ENCODE results near the gene ZNF648.
"Not testable (repeated sequence)": the region's sequence is repeated elsewhere in the genome, so short reads cannot be mapped to it uniquely, and the experiment has no call there.

ZNF648 gene

GRCh38 chr1:182059936-182060335 is 1.6 kb downstream of the ZNF648 start:
- Mint-ChIP-seq H3K9me3 (peaks cover 1% of the 10 kb centered on the region), H3K36me3 (no peaks in the 10 kb centered on the region), H3K4me3 (no peak overlapping the region), H3K4me1 (peaks cover 3% of the 10 kb centered on the region), H3K27me3 (peaks cover 24% of the 10 kb centered on the region), H3K27ac (no peak overlapping the region)
- DNase-seq (ENCODE audit: low spot score in 2 of 2), result no peak
- ATAC-seq (ENCODE audit: low read depth), result no peak

GRCh38 chr1:182056601-182057366 is 4.7 kb downstream of the ZNF648 start:
- peaks cover 3% of the 10 kb centered on the region for H3K4me1 Mint-ChIP-seq
- H3K27me3 Mint-ChIP-seq, result peaks cover 20% of the 10 kb centered on the region
- no peak for DNase-seq (ENCODE audit: low spot score in 2 of 2)
- H3K4me3 Mint-ChIP-seq, result no peak overlapping the region
- no peaks in the 10 kb centered on the region for H3K36me3 Mint-ChIP-seq
- H3K27ac Mint-ChIP-seq, result no peak overlapping the region
- H3K9me3 Mint-ChIP-seq, result no peaks in the 10 kb centered on the region
- no peak for ATAC-seq (ENCODE audit: low read depth)

- H3K9me3 Mint-ChIP-seq, result no peaks in the 10 kb centered on the region
- H3K4me1 Mint-ChIP-seq, result peaks cover 3% of the 10 kb centered on the region
- no peak overlapping the region for H3K4me3 Mint-ChIP-seq
- DNase-seq (ENCODE audit: low spot score in 2 of 2), result peak; percentile 33 to 49
- H3K36me3 Mint-ChIP-seq, result no peaks in the 10 kb centered on the region
- no peak overlapping the region for H3K27ac Mint-ChIP-seq
- H3K27me3 Mint-ChIP-seq, result peaks cover 9% of the 10 kb centered on the region
- peak; percentile 54 for ATAC-seq (ENCODE audit: low read depth)
Observed at GRCh38 chr1:182054698-182055326, 6.7 kb downstream of the ZNF648 start.

- H3K27ac Mint-ChIP-seq, result no peak overlapping the region
- H3K27me3 Mint-ChIP-seq, result peaks cover 9% of the 10 kb centered on the region
- H3K9me3 Mint-ChIP-seq, result no peaks in the 10 kb centered on the region
- H3K36me3 Mint-ChIP-seq, result no peaks in the 10 kb centered on the region
- no peak overlapping the region for H3K4me3 Mint-ChIP-seq
- no peak for DNase-seq (ENCODE audit: low spot score in 2 of 2)
- H3K4me1 Mint-ChIP-seq, result peaks cover 3% of the 10 kb centered on the region
- no peak for ATAC-seq (ENCODE audit: low read depth)
Observed at GRCh38 chr1:182052355-182052754, 9.2 kb downstream of the ZNF648 start.

GRCh38 chr1:182051938-182052337 is 9.6 kb downstream of the ZNF648 start:
- Mint-ChIP-seq H3K27me3 (peaks cover 9% of the 10 kb centered on the region), H3K4me1 (peaks cover 3% of the 10 kb centered on the region), H3K27ac (no peak overlapping the region), H3K36me3 (no peaks in the 10 kb centered on the region), H3K4me3 (no peak overlapping the region), H3K9me3 (no peaks in the 10 kb centered on the region)
- DNase-seq (ENCODE audit: low spot score in 2 of 2) (no peak), ATAC-seq (ENCODE audit: low read depth) (no peak)

- Mint-ChIP-seq H3K4me3 (no peak overlapping the region), H3K36me3 (no peaks in the 10 kb centered on the region), H3K27ac (no peak overlapping the region), H3K9me3 (peaks cover 2% of the 10 kb centered on the region), H3K4me1 (no peaks in the 10 kb centered on the region), H3K27me3 (peaks cover 1% of the 10 kb centered on the region)
- ATAC-seq (ENCODE audit: low read depth) (no peak), DNase-seq (ENCODE audit: low spot score in 2 of 2) (no peak)
Observed at GRCh38 chr1:182050481-182051448, 10.7 kb downstream of the ZNF648 start.

- DNase-seq (ENCODE audit: low spot score in 2 of 2) (no peak), ATAC-seq (ENCODE audit: low read depth) (no peak)
- Mint-ChIP-seq H3K27ac (no peak overlapping the region), H3K36me3 (no peaks in the 10 kb centered on the region), H3K27me3 (peaks cover 1% of the 10 kb centered on the region), H3K4me3 (no peak overlapping the region), H3K9me3 (peaks cover 5% of the 10 kb centered on the region), H3K4me1 (no peaks in the 10 kb centered on the region)
Observed at GRCh38 chr1:182048562-182048961, 12.9 kb downstream of the ZNF648 start.

- Mint-ChIP-seq H3K4me1 (no peaks in the 10 kb centered on the region), H3K9me3 (peaks cover 5% of the 10 kb centered on the region), H3K36me3 (no peaks in the 10 kb centered on the region), H3K27ac (no peak overlapping the region), H3K27me3 (peaks cover 1% of the 10 kb centered on the region), H3K4me3 (no peak overlapping the region)
- no peak for ATAC-seq (ENCODE audit: low read depth)
- no peak for DNase-seq (ENCODE audit: low spot score in 2 of 2)
Observed at GRCh38 chr1:182046763-182047162, 14.7 kb downstream of the ZNF648 start.

GRCh38 chr1:182045481-182045880 is 16.0 kb downstream of the ZNF648 start:
- H3K4me1 Mint-ChIP-seq; H3K4me3 Mint-ChIP-seq; H3K27me3 Mint-ChIP-seq; ATAC-seq (ENCODE audit: low read depth); H3K9me3 Mint-ChIP-seq; DNase-seq (ENCODE audit: low spot score in 2 of 2); H3K27ac Mint-ChIP-seq; H3K36me3 Mint-ChIP-seq: not testable (repeated sequence)

- Mint-ChIP-seq H3K4me3 (no peak overlapping the region), H3K9me3 (peaks cover 5% of the 10 kb centered on the region), H3K4me1 (no peaks in the 10 kb centered on the region), H3K27ac (no peak overlapping the region), H3K27me3 (no peaks in the 10 kb centered on the region), H3K36me3 (no peaks in the 10 kb centered on the region)
- ATAC-seq (ENCODE audit: low read depth), result no peak
- DNase-seq (ENCODE audit: low spot score in 2 of 2), result no peak
Observed at GRCh38 chr1:182041615-182042014, 19.9 kb downstream of the ZNF648 start.

- Mint-ChIP-seq H3K27ac (no peak overlapping the region), H3K4me1 (no peaks in the 10 kb centered on the region), H3K36me3 (no peaks in the 10 kb centered on the region), H3K27me3 (peaks cover 5% of the 10 kb centered on the region), H3K9me3 (peaks cover 2% of the 10 kb centered on the region), H3K4me3 (no peak overlapping the region)
- ATAC-seq (ENCODE audit: low read depth) (no peak), DNase-seq (ENCODE audit: low spot score in 2 of 2) (no peak)
Observed at GRCh38 chr1:182038220-182038619, 23.3 kb downstream of the ZNF648 start.

GRCh38 chr1:182035097-182035770 is 26.3 kb downstream of the ZNF648 start:
- ATAC-seq (ENCODE audit: low read depth) (no peak), DNase-seq (ENCODE audit: low spot score in 2 of 2) (no peak)
- peaks cover 5% of the 10 kb centered on the region for H3K27me3 Mint-ChIP-seq
- H3K27ac Mint-ChIP-seq, result no peak overlapping the region
- no peak overlapping the region for H3K4me3 Mint-ChIP-seq
- no peaks in the 10 kb centered on the region for H3K9me3 Mint-ChIP-seq
- no peaks in the 10 kb centered on the region for H3K36me3 Mint-ChIP-seq
- H3K4me1 Mint-ChIP-seq, result peaks cover 3% of the 10 kb centered on the region

GRCh38 chr1:182032251-182032650 is 29.3 kb downstream of the ZNF648 start:
- H3K27me3 Mint-ChIP-seq, result peaks cover 5% of the 10 kb centered on the region
- no peaks in the 10 kb centered on the region for H3K9me3 Mint-ChIP-seq
- ATAC-seq (ENCODE audit: low read depth) (no peak), DNase-seq (ENCODE audit: low spot score in 2 of 2) (no peak)
- no peaks in the 10 kb centered on the region for H3K36me3 Mint-ChIP-seq
- no peak overlapping the region for H3K4me3 Mint-ChIP-seq
- peaks cover 12% of the 10 kb centered on the region for H3K4me1 Mint-ChIP-seq
- no peak overlapping the region for H3K27ac Mint-ChIP-seq
